ENCODE results near the gene NINJ2. TPM values are rescaled to one million over a fixed set of nuclear protein-coding genes. Genes with fewer than 3 reads are reported as not detected.
A peak's percentile ranks its signal among the peaks of the same experiment; 100 is the strongest.

NINJ2 gene
- total and polyA plus RNA-seq, 10 donors: 6.6 to 18.8 (median 10.2) TPM

DNA sequence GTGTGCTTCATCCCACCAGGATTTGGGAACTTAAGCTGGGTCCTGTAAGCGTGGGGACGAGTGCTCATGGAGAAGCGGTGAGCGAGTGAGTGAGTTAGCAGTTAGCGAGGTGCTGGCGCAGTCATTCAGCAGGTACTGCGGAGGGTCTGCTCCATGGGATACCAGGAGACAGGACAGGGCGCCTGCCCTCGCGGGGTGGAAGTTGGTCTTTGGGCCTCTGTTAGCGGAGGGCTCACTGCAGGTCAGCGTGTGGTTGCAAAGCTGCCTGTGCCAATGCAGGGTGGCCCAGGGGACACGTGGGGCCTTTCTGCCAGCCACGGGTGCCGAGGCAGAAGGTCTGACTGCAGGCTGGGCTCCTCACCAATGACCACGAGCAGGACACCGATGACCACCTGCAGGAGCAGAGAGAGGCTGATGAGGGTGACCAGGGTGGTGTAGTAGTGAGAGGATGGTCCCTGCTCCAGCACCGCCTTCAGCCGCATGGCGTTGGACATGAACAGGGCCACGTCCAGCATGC is 97.6 kb downstream of the NINJ2 start:
- Histone ChIP-seq H3K4me1 (peaks cover 11 to 67% (median 49%) of the 10 kb centered on the region in 6 donors), H3K4me3 (no peak overlapping the region), H3K36me3 (peaks cover 0 to 14% (median 0%) of the 10 kb centered on the region in 6 donors), H3K27me3 (replicated peaks in 1 of 7) (no peaks in the 10 kb centered on the region), H3K9me3 (no peaks in the 10 kb centered on the region), H3K27ac (no peak overlapping the region)
- WGBS, 5 donors: 92 to 98% (median 94%) methylated on average over 16 to 21 of the region's 21 CpGs
- DNase-seq: no peak
- TF ChIP-seq POLR2AphosphoS5 (IDR thresholded peaks at IDR 0.05): no peak
- no peak for TF ChIP-seq POLR2A (IDR thresholded peaks at IDR 0.05)
- TF ChIP-seq, protein P1, sequence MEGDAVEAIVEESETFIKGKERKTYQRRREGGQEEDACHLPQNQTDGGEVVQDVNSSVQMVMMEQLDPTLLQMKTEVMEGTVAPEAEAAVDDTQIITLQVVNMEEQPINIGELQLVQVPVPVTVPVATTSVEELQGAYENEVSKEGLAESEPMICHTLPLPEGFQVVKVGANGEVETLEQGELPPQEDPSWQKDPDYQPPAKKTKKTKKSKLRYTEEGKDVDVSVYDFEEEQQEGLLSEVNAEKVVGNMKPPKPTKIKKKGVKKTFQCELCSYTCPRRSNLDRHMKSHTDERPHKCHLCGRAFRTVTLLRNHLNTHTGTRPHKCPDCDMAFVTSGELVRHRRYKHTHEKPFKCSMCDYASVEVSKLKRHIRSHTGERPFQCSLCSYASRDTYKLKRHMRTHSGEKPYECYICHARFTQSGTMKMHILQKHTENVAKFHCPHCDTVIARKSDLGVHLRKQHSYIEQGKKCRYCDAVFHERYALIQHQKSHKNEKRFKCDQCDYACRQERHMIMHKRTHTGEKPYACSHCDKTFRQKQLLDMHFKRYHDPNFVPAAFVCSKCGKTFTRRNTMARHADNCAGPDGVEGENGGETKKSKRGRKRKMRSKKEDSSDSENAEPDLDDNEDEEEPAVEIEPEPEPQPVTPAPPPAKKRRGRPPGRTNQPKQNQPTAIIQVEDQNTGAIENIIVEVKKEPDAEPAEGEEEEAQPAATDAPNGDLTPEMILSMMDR (IDR thresholded peaks at IDR 0.05 in 8 of 11, conservative IDR thresholded peaks at IDR 0.05 in 3 of 11): no peak
- intact Hi-C loops (cut with DNase I; ENCODE audit: low total_unique reads): loop anchor here (5.0 kb wide), 1 partner anchor 382 kb away; the partner anchor contains the start of gene RAD52

DNA sequence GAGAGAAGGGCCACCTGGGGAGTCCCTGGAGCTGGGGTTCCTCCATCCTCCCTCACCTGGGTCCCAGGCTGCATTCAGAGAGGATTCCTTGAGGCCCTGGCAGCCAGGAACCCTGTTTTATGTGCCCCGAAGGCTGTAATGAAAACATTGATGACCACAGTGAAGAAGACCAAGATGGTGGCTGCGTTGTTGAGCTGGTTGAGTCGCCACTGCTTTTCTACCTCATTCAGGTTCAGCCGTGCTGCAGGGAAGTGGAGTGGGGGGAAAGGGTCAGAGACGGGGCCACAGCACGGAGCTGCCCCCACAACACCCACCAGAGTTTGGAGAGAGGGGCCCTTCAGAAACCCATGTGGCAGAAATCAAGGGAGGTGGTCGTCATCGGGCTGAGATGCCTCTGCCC is 98.1 kb downstream of the NINJ2 start:
- H3K9me3 ChIP-seq: no peaks in the 10 kb centered on the region
- no peak for TF ChIP-seq POLR2A (IDR thresholded peaks at IDR 0.05)
- TF ChIP-seq, protein P1 (IDR thresholded peaks at IDR 0.05 in 8 of 11, conservative IDR thresholded peaks at IDR 0.05 in 3 of 11): no peak
- TF ChIP-seq POLR2AphosphoS5 (IDR thresholded peaks at IDR 0.05): no peak
- H3K36me3 ChIP-seq: peaks cover 0 to 14% (median 0%) of the 10 kb centered on the region in 6 donors
- 88 to 96% (median 95%) methylated on average over 8 of the region's 8 CpGs for WGBS, 5 donors
- no peak for DNase-seq
- intact Hi-C loops (cut with DNase I; ENCODE audit: low total_unique reads): loop anchor here (5.0 kb wide), 1 partner anchor 382 kb away; the partner anchor contains the start of gene RAD52
- H3K4me1 ChIP-seq: peaks cover 11 to 67% (median 44%) of the 10 kb centered on the region in 6 donors
- H3K27ac ChIP-seq: no peak overlapping the region
- H3K27me3 ChIP-seq (replicated peaks in 1 of 7): peaks cover 0 to 2% (median 0%) of the 10 kb centered on the region in 7 donors
- no peak overlapping the region for H3K4me3 ChIP-seq

DNA sequence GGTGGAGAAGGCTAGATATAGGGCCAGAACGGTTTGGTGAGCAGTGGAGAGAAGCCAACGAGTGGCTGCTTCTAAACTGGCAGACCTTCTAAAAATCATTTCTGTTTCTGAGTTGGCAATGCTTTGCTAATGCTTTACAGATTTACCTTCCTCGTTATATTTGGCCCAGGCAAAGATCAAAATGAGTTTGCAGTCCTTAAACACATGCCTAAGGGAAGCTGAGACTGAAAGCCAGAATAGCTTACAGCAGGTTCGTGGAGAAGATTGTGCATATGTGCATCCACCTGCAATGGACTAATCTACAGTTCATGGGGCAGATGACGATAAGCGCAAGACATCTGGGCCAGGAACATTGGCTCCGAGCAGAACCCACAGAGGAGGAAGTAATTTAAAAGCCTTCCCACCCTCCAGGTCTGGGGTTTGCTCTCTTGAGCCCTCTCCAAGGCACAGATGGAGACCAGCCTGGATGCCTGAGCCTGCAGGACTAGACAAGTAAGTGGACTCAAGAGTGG is 99.4 kb downstream of the NINJ2 start:
- intact Hi-C loops (cut with DNase I; ENCODE audit: low total_unique reads): no loop called here

More for the DNA sequence above, 99.4 kb downstream of the NINJ2 start:
- no peaks in the 10 kb centered on the region for H3K9me3 ChIP-seq
- peaks cover 0 to 14% (median 0%) of the 10 kb centered on the region in 6 donors for H3K36me3 ChIP-seq
- DNase-seq: no peak
- TF ChIP-seq POLR2A (IDR thresholded peaks at IDR 0.05) (no peak), POLR2AphosphoS5 (IDR thresholded peaks at IDR 0.05) (no peak)
- TF ChIP-seq, protein P1 (IDR thresholded peaks at IDR 0.05 in 8 of 11, conservative IDR thresholded peaks at IDR 0.05 in 3 of 11): no peak
- H3K27me3 ChIP-seq (replicated peaks in 1 of 7): peaks cover 0 to 7% (median 0%) of the 10 kb centered on the region in 7 donors
- peaks cover 11 to 60% (median 36%) of the 10 kb centered on the region in 6 donors for H3K4me1 ChIP-seq
- H3K4me3 ChIP-seq: peak overlapping the region in 1 of 8 donors; percentile 60
- H3K27ac ChIP-seq: peak overlapping the region; percentile 38 to 89 (median 70)
- WGBS, 5 donors: 30 to 49% (median 35%) methylated on average over 7 of the region's 7 CpGs
